ENCODE data around the gene SENP3.
A peak's percentile ranks its signal among the peaks of the same experiment; 100 is the strongest.

Gene SENP3

DNA sequence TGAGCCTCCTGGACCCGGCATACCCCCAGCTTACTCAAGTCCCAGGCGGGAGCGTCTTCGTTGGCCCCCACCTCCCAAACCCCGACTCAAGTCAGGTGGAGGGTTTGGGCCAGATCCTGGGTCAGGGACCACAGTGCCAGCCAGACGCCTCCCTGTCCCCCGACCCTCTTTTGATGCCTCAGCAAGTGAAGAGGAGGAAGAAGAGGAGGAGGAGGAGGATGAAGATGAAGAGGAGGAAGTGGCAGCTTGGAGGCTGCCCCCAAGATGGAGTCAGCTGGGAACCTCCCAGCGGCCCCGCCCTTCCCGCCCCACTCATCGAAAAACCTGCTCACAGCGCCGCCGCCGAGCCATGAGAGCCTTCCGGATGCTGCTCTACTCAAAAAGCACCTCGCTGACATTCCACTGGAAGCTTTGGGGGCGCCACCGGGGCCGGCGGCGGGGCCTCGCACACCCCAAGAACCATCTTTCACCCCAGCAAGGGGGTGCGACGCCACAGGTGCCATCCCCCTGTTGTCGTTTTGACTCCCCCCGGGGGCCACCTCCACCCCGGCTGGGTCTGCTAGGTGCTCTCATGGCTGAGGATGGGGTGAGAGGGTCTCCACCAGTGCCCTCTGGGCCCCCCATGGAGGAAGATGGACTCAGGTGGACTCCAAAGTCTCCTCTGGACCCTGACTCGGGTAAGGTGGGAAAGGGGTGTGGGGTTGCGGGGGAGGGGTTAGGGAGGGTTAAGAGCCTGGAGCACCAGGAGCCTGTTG is 1.6 kb downstream of the SENP3 start:
- DNase-seq (ENCODE audit: low read depth, low spot score), result no peak
- Histone ChIP-seq H3K4me3 (ENCODE audit: low read length) (no peak overlapping the region), H3K4me1 (ENCODE audit: control insufficient read depth, insufficient read depth, low read length) (peaks cover 3% of the 10 kb centered on the region), H3K36me3 (ENCODE audit: control insufficient read depth, insufficient read depth, low read length) (peaks cover 16% of the 10 kb centered on the region), H3K9me3 (ENCODE audit: control insufficient read depth, insufficient read depth, low read length) (no peaks in the 10 kb centered on the region), H3K27ac (ENCODE audit: low read length) (no peak overlapping the region), H3K27me3 (ENCODE audit: control insufficient read depth, insufficient read depth, low read length) (no peaks in the 10 kb centered on the region)
- no CpG with 5 or more reads among the region's 30 CpGs for WGBS (ENCODE audit: insufficient coverage, insufficient read length)

GRCh38 chr17:7569571-7569970 is 7.9 kb downstream of the SENP3 start:
- Histone ChIP-seq H3K4me1 (ENCODE audit: control insufficient read depth, insufficient read depth, low read length) (no peaks in the 10 kb centered on the region), H3K27me3 (ENCODE audit: control insufficient read depth, insufficient read depth, low read length) (no peaks in the 10 kb centered on the region), H3K9me3 (ENCODE audit: control insufficient read depth, insufficient read depth, low read length) (no peaks in the 10 kb centered on the region), H3K27ac (ENCODE audit: low read length) (no peak overlapping the region), H3K36me3 (ENCODE audit: control insufficient read depth, insufficient read depth, low read length) (peaks cover 34% of the 10 kb centered on the region), H3K4me3 (ENCODE audit: low read length) (no peak overlapping the region)
- DNase-seq (ENCODE audit: low read depth, low spot score), result no peak
- no CpG with 5 or more reads among the region's 5 CpGs for WGBS (ENCODE audit: insufficient coverage, insufficient read length)

GRCh38 chr17:7570351-7570750 is 8.6 kb downstream of the SENP3 start:
- Histone ChIP-seq H3K27ac (ENCODE audit: low read length) (no peak overlapping the region), H3K36me3 (ENCODE audit: control insufficient read depth, insufficient read depth, low read length) (peaks cover 36% of the 10 kb centered on the region), H3K4me1 (ENCODE audit: control insufficient read depth, insufficient read depth, low read length) (no peaks in the 10 kb centered on the region; the same call in 1 of the 2 replicates), H3K4me3 (ENCODE audit: low read length) (no peak overlapping the region), H3K27me3 (ENCODE audit: control insufficient read depth, insufficient read depth, low read length) (no peaks in the 10 kb centered on the region), H3K9me3 (ENCODE audit: control insufficient read depth, insufficient read depth, low read length) (no peaks in the 10 kb centered on the region)
- WGBS (ENCODE audit: insufficient coverage, insufficient read length), result no CpG with 5 or more reads among the region's 10 CpGs
- no peak for DNase-seq (ENCODE audit: low read depth, low spot score)

DNA sequence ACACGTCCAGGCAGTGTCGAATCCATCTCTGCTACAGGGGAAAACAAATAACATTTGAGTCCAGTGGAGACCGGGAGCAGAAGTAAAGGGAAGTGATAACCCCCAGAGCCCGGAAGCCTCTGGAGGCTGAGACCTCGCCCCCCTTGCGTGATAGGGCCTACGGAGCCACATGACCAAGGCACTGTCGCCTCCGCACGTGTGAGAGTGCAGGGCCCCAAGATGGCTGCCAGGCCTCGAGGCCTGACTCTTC is 10.5 kb downstream of the SENP3 start:
- H3K27me3 ChIP-seq (ENCODE audit: control insufficient read depth, insufficient read depth, low read length), result no peaks in the 10 kb centered on the region
- H3K27ac ChIP-seq (ENCODE audit: low read length), result no peak overlapping the region
- WGBS (ENCODE audit: insufficient coverage, insufficient read length), result no CpG with 5 or more reads among the region's 11 CpGs
- H3K4me3 ChIP-seq (ENCODE audit: low read length), result peak overlapping the region; percentile 57; the same call in 1 of the 2 replicates
- no peaks in the 10 kb centered on the region; the same call in 1 of the 2 replicates for H3K4me1 ChIP-seq (ENCODE audit: control insufficient read depth, insufficient read depth, low read length)
- no peaks in the 10 kb centered on the region for H3K9me3 ChIP-seq (ENCODE audit: control insufficient read depth, insufficient read depth, low read length)
- H3K36me3 ChIP-seq (ENCODE audit: control insufficient read depth, insufficient read depth, low read length), result peaks cover 44% of the 10 kb centered on the region
- no peak for DNase-seq (ENCODE audit: low read depth, low spot score)

- Histone ChIP-seq H3K4me1 (ENCODE audit: control insufficient read depth, insufficient read depth, low read length) (no peaks in the 10 kb centered on the region; the same call in 1 of the 2 replicates), H3K9me3 (ENCODE audit: control insufficient read depth, insufficient read depth, low read length) (no peaks in the 10 kb centered on the region), H3K27ac (ENCODE audit: low read length) (no peak overlapping the region), H3K36me3 (ENCODE audit: control insufficient read depth, insufficient read depth, low read length) (peaks cover 49% of the 10 kb centered on the region), H3K27me3 (ENCODE audit: control insufficient read depth, insufficient read depth, low read length) (no peaks in the 10 kb centered on the region), H3K4me3 (ENCODE audit: low read length) (peak overlapping the region; percentile 94)
- no CpG with 5 or more reads among the region's 73 CpGs for WGBS (ENCODE audit: insufficient coverage, insufficient read length)
- DNase-seq (ENCODE audit: low read depth, low spot score), result peak; percentile 97
Observed at GRCh38 chr17:7572588-7573323, 11.0 kb downstream of the SENP3 start.

DNA sequence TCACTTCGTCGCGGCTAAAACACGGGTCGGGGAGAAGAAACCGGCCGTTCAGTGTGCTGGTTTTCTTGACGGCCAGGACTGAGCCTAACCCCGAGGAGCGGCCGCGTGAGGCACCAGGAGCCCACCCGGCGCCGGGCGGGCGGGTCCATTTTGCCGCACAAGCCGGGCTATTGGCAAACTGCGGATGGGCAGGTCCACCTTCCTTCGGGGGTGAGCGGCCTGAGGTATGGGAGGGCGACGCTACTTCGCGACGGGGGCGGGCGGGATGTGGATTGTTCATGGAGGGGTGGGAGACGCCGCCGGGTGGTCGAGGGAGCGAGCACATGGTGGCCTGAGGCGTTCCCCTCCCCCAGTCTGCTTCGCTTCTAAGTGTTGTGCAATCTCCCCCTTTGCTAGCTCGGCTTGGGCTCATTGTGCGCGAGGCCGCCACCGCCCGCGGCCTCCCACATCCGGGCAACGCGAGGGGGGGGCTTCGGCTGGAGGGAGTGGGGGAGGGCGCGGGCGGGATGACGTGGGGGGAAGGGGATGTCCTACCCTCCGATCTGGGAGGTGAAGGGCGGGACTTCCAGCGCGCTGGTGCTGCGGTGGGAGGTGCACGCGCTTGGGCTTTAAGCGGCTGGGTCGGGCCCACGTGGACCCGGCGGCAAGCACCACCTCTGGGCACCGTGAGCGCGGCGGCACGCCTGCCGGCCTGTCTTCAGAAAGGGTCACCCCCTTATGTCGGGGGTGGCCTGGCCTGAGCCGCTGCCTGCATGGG is 11.8 kb downstream of the SENP3 start:
- Histone ChIP-seq H3K4me3 (ENCODE audit: low read length) (peak overlapping the region; percentile 94), H3K27me3 (ENCODE audit: control insufficient read depth, insufficient read depth, low read length) (no peaks in the 10 kb centered on the region), H3K9me3 (ENCODE audit: control insufficient read depth, insufficient read depth, low read length) (no peaks in the 10 kb centered on the region), H3K27ac (ENCODE audit: low read length) (no peak overlapping the region), H3K36me3 (ENCODE audit: control insufficient read depth, insufficient read depth, low read length) (peaks cover 54% of the 10 kb centered on the region), H3K4me1 (ENCODE audit: control insufficient read depth, insufficient read depth, low read length) (no peaks in the 10 kb centered on the region; the same call in 1 of the 2 replicates)
- no peak for DNase-seq (ENCODE audit: low read depth, low spot score)
- WGBS (ENCODE audit: insufficient coverage, insufficient read length), result no CpG with 5 or more reads among the region's 71 CpGs

GRCh38 chr17:7574176-7574953 is 12.6 kb downstream of the SENP3 start:
- Histone ChIP-seq H3K36me3 (ENCODE audit: control insufficient read depth, insufficient read depth, low read length) (peaks cover 51% of the 10 kb centered on the region), H3K4me3 (ENCODE audit: low read length) (peak overlapping the region; percentile 94; the same call in 1 of the 2 replicates), H3K27ac (ENCODE audit: low read length) (no peak overlapping the region), H3K27me3 (ENCODE audit: control insufficient read depth, insufficient read depth, low read length) (no peaks in the 10 kb centered on the region), H3K9me3 (ENCODE audit: control insufficient read depth, insufficient read depth, low read length) (no peaks in the 10 kb centered on the region), H3K4me1 (ENCODE audit: control insufficient read depth, insufficient read depth, low read length) (no peaks in the 10 kb centered on the region; the same call in 1 of the 2 replicates)
- WGBS (ENCODE audit: insufficient coverage, insufficient read length), result no CpG with 5 or more reads among the region's 15 CpGs
- no peak for DNase-seq (ENCODE audit: low read depth, low spot score)

DNA sequence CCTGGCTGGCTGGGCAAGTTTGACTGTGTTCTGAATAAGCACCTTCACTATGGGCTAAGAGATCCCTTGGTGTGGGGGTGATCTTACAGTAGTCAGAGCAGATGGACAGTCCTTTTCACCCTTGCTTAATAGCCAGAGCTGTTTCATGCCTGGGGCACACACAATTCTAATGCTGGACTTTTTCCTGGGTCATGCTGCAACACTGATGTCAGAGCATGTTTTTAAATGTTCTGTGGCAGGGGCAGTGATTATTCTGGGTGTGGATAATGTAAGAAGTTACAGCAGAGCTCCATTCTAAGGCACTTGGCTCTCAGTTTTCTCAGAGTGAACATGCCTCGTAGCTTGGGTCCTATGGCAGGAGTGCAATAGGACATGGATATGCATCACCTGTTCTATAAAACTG is 13.8 kb downstream of the SENP3 start:
- Histone ChIP-seq H3K27ac (ENCODE audit: low read length) (no peak overlapping the region), H3K9me3 (ENCODE audit: control insufficient read depth, insufficient read depth, low read length) (no peaks in the 10 kb centered on the region), H3K4me3 (ENCODE audit: low read length) (no peak overlapping the region), H3K36me3 (ENCODE audit: control insufficient read depth, insufficient read depth, low read length) (peaks cover 46% of the 10 kb centered on the region), H3K4me1 (ENCODE audit: control insufficient read depth, insufficient read depth, low read length) (peaks cover 3% of the 10 kb centered on the region), H3K27me3 (ENCODE audit: control insufficient read depth, insufficient read depth, low read length) (no peaks in the 10 kb centered on the region)
- no CpG with 5 or more reads among the region's 1 CpG for WGBS (ENCODE audit: insufficient coverage, insufficient read length)
- DNase-seq (ENCODE audit: low read depth, low spot score), result no peak

GRCh38 chr17:7575959-7576358 is 14.2 kb downstream of the SENP3 start:
- peaks cover 3% of the 10 kb centered on the region for H3K4me1 ChIP-seq (ENCODE audit: control insufficient read depth, insufficient read depth, low read length)
- no peaks in the 10 kb centered on the region for H3K9me3 ChIP-seq (ENCODE audit: control insufficient read depth, insufficient read depth, low read length)
- no peaks in the 10 kb centered on the region for H3K27me3 ChIP-seq (ENCODE audit: control insufficient read depth, insufficient read depth, low read length)
- WGBS (ENCODE audit: insufficient coverage, insufficient read length), result no CpG with 5 or more reads among the region's 7 CpGs
- H3K36me3 ChIP-seq (ENCODE audit: control insufficient read depth, insufficient read depth, low read length), result peaks cover 42% of the 10 kb centered on the region
- DNase-seq (ENCODE audit: low read depth, low spot score), result no peak
- no peak overlapping the region for H3K4me3 ChIP-seq (ENCODE audit: low read length)
- H3K27ac ChIP-seq (ENCODE audit: low read length), result no peak overlapping the region

DNA sequence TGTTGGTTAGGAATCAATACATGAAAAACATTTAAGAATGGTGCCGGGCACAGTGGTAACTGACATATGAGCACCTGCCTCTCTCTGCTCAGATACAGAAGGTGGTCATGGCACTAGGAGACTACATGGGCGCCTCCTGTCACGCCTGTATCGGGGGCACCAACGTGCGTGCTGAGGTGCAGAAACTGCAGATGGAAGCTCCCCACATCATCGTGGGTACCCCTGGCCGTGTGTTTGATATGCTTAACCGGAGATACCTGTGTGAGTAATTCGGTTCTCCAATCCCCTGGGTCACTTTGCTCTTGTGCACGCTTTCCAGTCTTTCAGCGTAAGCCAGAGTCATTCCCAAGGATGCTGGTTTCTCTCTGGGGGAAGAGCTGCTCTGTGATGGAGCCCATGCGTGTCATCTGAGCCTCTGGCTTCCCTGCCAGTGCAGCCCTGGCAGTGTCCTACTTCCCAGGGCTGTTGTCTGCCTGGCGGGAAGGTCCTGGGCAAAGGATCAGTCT is 14.8 kb downstream of the SENP3 start:
- peaks cover 39% of the 10 kb centered on the region for H3K36me3 ChIP-seq (ENCODE audit: control insufficient read depth, insufficient read depth, low read length)
- no peaks in the 10 kb centered on the region for H3K27me3 ChIP-seq (ENCODE audit: control insufficient read depth, insufficient read depth, low read length)
- no peak for DNase-seq (ENCODE audit: low read depth, low spot score)
- H3K27ac ChIP-seq (ENCODE audit: low read length), result no peak overlapping the region
- H3K4me1 ChIP-seq (ENCODE audit: control insufficient read depth, insufficient read depth, low read length), result peaks cover 3% of the 10 kb centered on the region
- H3K9me3 ChIP-seq (ENCODE audit: control insufficient read depth, insufficient read depth, low read length), result no peaks in the 10 kb centered on the region
- WGBS (ENCODE audit: insufficient coverage, insufficient read length), result no CpG with 5 or more reads among the region's 14 CpGs
- H3K4me3 ChIP-seq (ENCODE audit: low read length), result no peak overlapping the region
